Measurements from ENCODE around the gene CFAP410. TPM values are rescaled to one million over a fixed set of nuclear protein-coding genes. Genes with fewer than 3 reads are reported as not detected.

CFAP410 gene
- total RNA-seq, 2 donors from 2014 or later: 48.8 to 51.3 TPM

GRCh38 chr21:44297525-44298290, 41.5 kb downstream of the CFAP410 start:
- ATAC-seq (ENCODE audit: insufficient number of reproducible peaks, low FRiP score, low read depth): no peak
- Histone ChIP-seq H3K4me1 (ENCODE audit: control insufficient read depth in 1 of 2, low read depth in 2 of 2) (peaks cover 20 to 42% of the 10 kb centered on the region in 2 donors), H3K27me3 (replicated peaks; ENCODE audit: insufficient read depth) (no peaks in the 10 kb centered on the region), H3K9me3 (no peaks in the 10 kb centered on the region), H3K36me3 (no peaks in the 10 kb centered on the region), H3K4me3 (no peak overlapping the region), H3K27ac (no peak overlapping the region)
- TF ChIP-seq, protein P1, sequence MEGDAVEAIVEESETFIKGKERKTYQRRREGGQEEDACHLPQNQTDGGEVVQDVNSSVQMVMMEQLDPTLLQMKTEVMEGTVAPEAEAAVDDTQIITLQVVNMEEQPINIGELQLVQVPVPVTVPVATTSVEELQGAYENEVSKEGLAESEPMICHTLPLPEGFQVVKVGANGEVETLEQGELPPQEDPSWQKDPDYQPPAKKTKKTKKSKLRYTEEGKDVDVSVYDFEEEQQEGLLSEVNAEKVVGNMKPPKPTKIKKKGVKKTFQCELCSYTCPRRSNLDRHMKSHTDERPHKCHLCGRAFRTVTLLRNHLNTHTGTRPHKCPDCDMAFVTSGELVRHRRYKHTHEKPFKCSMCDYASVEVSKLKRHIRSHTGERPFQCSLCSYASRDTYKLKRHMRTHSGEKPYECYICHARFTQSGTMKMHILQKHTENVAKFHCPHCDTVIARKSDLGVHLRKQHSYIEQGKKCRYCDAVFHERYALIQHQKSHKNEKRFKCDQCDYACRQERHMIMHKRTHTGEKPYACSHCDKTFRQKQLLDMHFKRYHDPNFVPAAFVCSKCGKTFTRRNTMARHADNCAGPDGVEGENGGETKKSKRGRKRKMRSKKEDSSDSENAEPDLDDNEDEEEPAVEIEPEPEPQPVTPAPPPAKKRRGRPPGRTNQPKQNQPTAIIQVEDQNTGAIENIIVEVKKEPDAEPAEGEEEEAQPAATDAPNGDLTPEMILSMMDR (IDR thresholded peaks at IDR 0.05): peak; percentile 62
- DNase-seq (ENCODE audit: low spot score): peak; percentile 61

DNA sequence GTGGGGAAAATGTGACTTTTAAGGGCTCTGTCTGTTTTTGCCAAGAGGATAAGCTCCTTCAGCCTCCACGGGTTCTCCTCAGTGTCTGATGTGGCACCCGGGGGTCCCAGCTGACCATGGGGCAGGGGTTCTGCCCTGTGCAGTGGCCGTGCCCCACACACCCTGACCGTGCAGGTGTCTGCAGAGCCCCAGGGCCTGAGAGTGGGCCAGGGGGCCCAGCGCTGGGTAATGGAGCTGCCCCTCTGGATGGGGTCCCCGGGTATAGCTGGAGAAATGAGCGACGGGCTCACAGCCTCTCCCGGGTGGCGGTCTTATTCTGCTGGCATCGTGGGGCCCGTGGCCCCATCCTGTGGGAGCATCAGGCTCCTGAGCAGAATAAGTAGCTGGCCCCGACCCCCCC, 42.3 kb downstream of the CFAP410 start:
- peaks cover 20 to 34% of the 10 kb centered on the region in 2 donors for H3K4me1 ChIP-seq (ENCODE audit: control insufficient read depth in 1 of 2, low read depth in 2 of 2)
- ATAC-seq (ENCODE audit: insufficient number of reproducible peaks, low FRiP score, low read depth): no peak
- DNase-seq (ENCODE audit: low spot score): no peak

GRCh38 chr21:44296103-44296519, 43.1 kb downstream of the CFAP410 start:
- DNase-seq (ENCODE audit: low spot score) (no peak), ATAC-seq (ENCODE audit: insufficient number of reproducible peaks, low FRiP score, low read depth) (no peak)
- no peak overlapping the region for H3K27ac ChIP-seq
- no peaks in the 10 kb centered on the region for H3K36me3 ChIP-seq
- H3K4me1 ChIP-seq (ENCODE audit: control insufficient read depth in 1 of 2, low read depth in 2 of 2): peaks cover 12 to 26% of the 10 kb centered on the region in 2 donors
- no peaks in the 10 kb centered on the region for H3K27me3 ChIP-seq (replicated peaks; ENCODE audit: insufficient read depth)
- H3K9me3 ChIP-seq: no peaks in the 10 kb centered on the region
- TF ChIP-seq, protein P1 (IDR thresholded peaks at IDR 0.05): no peak
- no peak overlapping the region for H3K4me3 ChIP-seq

More for the DNA sequence above, 42.3 kb downstream of the CFAP410 start:
- no peak overlapping the region for H3K4me3 ChIP-seq
- H3K27me3 ChIP-seq (replicated peaks; ENCODE audit: insufficient read depth): no peaks in the 10 kb centered on the region
- no peak overlapping the region for H3K27ac ChIP-seq
- TF ChIP-seq, protein P1 (IDR thresholded peaks at IDR 0.05): no peak
- H3K9me3 ChIP-seq: no peaks in the 10 kb centered on the region
- H3K36me3 ChIP-seq: no peaks in the 10 kb centered on the region

GRCh38 chr21:44295646-44296045, 43.5 kb downstream of the CFAP410 start:
- no peaks in the 10 kb centered on the region for H3K27me3 ChIP-seq (replicated peaks; ENCODE audit: insufficient read depth)
- TF ChIP-seq, protein P1 (IDR thresholded peaks at IDR 0.05): no peak

GRCh38 chr21:44295163-44295573, 44.0 kb downstream of the CFAP410 start:
- Histone ChIP-seq H3K36me3 (no peaks in the 10 kb centered on the region), H3K4me3 (no peak overlapping the region), H3K9me3 (no peaks in the 10 kb centered on the region), H3K27me3 (replicated peaks; ENCODE audit: insufficient read depth) (no peaks in the 10 kb centered on the region), H3K4me1 (ENCODE audit: control insufficient read depth in 1 of 2, low read depth in 2 of 2) (peaks cover 7 to 20% of the 10 kb centered on the region in 2 donors), H3K27ac (no peak overlapping the region)
- DNase-seq (ENCODE audit: low spot score) (no peak), ATAC-seq (ENCODE audit: insufficient number of reproducible peaks, low FRiP score, low read depth) (no peak)
- TF ChIP-seq, protein P1 (IDR thresholded peaks at IDR 0.05): no peak

More at GRCh38 chr21:44295646-44296045, 43.5 kb downstream of the CFAP410 start:
- Histone ChIP-seq H3K4me1 (ENCODE audit: control insufficient read depth in 1 of 2, low read depth in 2 of 2) (peaks cover 7 to 21% of the 10 kb centered on the region in 2 donors), H3K9me3 (no peaks in the 10 kb centered on the region), H3K27ac (no peak overlapping the region), H3K4me3 (no peak overlapping the region), H3K36me3 (no peaks in the 10 kb centered on the region)
- ATAC-seq (ENCODE audit: insufficient number of reproducible peaks, low FRiP score, low read depth) (no peak), DNase-seq (ENCODE audit: low spot score) (no peak)
